H9 (cell line): ENCODE measurements around the gene TFB1M. TPM values are rescaled to one million over a fixed set of nuclear protein-coding genes. Genes with fewer than 3 reads are reported as not detected.

ENCODE experiments used
- DNase-seq: peaks from one replicate; pipeline ENCODE4 v3.0.0-alpha.2; 2017
- H2AFZ ChIP-seq: one replicate; pipeline ENCODE4 v1.6.1; 2013; ENCODE audit warnings: mild to moderate bottlenecking, low read length, control low read depth, moderate library complexity
- H2AK5ac ChIP-seq: 2 replicates; pipeline ENCODE4 v1.6.1; 2013; ENCODE audit warnings: low read length, control low read depth, mixed read lengths; ENCODE audit not compliant: insufficient read length
- H2BK120ac ChIP-seq: one replicate; pipeline ENCODE4 v1.6.1; 2013; ENCODE audit warnings: low read depth, mild to moderate bottlenecking, low read length, control low read depth, inconsistent platforms; ENCODE audit not compliant: poor library complexity, severe bottlenecking
- H2BK12ac ChIP-seq: 2 replicates; pipeline ENCODE4 v1.6.1; 2013; ENCODE audit warnings: low read length, control low read depth, mixed read lengths, low read depth; ENCODE audit not compliant: insufficient read length
- H2BK15ac ChIP-seq: 2 replicates; pipeline ENCODE4 v1.6.1; 2013; ENCODE audit warnings: low read depth, low read length, control low read depth
- H2BK20ac ChIP-seq: one replicate; pipeline ENCODE4 v1.6.1; 2013; ENCODE audit warnings: low read depth, mild to moderate bottlenecking, low read length, control low read depth, inconsistent platforms; ENCODE audit not compliant: poor library complexity, severe bottlenecking
- H2BK5ac ChIP-seq: 2 replicates; pipeline ENCODE4 v1.6.1; 2013; ENCODE audit warnings: low read length, control low read depth, mixed read lengths; ENCODE audit not compliant: insufficient read length
- H3K14ac ChIP-seq: 2 replicates; pipeline ENCODE4 v1.6.1; 2013; ENCODE audit warnings: low read length, control low read depth; ENCODE audit not compliant: insufficient read depth
- H3K18ac ChIP-seq: 2 replicates; pipeline ENCODE4 v1.6.1; 2013; ENCODE audit warnings: low read depth, mild to moderate bottlenecking, mixed read lengths, low read length, control low read depth; ENCODE audit not compliant: insufficient read length
- H3K23ac ChIP-seq: 2 replicates; pipeline ENCODE4 v1.6.1; 2013; ENCODE audit warnings: low read length, control low read depth, mixed read lengths, low read depth; ENCODE audit not compliant: insufficient read length
- H3K23me2 ChIP-seq: 2 replicates; pipeline ENCODE4 v1.6.1; 2013; ENCODE audit warnings: low read depth, mild to moderate bottlenecking, mixed read lengths, low read length, control low read depth; ENCODE audit not compliant: insufficient read length, poor library complexity, severe bottlenecking
- H3K27ac ChIP-seq: 2 replicates; pipeline ENCODE4 v1.5.1; 2013; ENCODE audit warnings: low read length, control low read depth, mixed read lengths, low read depth; ENCODE audit not compliant: insufficient read length
- H3K27me3 ChIP-seq: 2 replicates; pipeline ENCODE4 v1.6.1; 2013; ENCODE audit warnings: low read length, control low read depth, inconsistent platforms; ENCODE audit not compliant: insufficient read depth
- H3K4ac ChIP-seq: 2 replicates; pipeline ENCODE4 v1.6.1; 2013; ENCODE audit warnings: low read depth, mild to moderate bottlenecking, control low read depth, inconsistent platforms, low read length, moderate library complexity
- H3K4me1 ChIP-seq: 2 replicates; pipeline ENCODE4 v1.6.1; 2013; ENCODE audit warnings: low read length, control low read depth, inconsistent platforms; ENCODE audit not compliant: insufficient read depth
- H3K4me2 ChIP-seq: 2 replicates; pipeline ENCODE4 v1.6.1; 2013; ENCODE audit warnings: low read length, control low read depth, mixed read lengths; ENCODE audit not compliant: insufficient read length, insufficient read depth
- H3K56ac ChIP-seq: 2 replicates; pipeline ENCODE4 v1.6.1; 2013; ENCODE audit warnings: low read depth, mild to moderate bottlenecking, mixed read lengths, low read length, control low read depth; ENCODE audit not compliant: insufficient read length
- H3K79me1 ChIP-seq: 2 replicates; pipeline ENCODE4 v1.6.1; 2013; ENCODE audit warnings: low read depth, mild to moderate bottlenecking, moderate library complexity, low read length, control low read depth, inconsistent platforms; ENCODE audit not compliant: insufficient read depth, poor library complexity, severe bottlenecking
- H3K79me2 ChIP-seq: 2 replicates; pipeline ENCODE4 v1.6.1; 2013; ENCODE audit warnings: low read length, control low read depth, inconsistent platforms; ENCODE audit not compliant: insufficient read depth
- H3K9ac ChIP-seq: 2 replicates; pipeline ENCODE4 v1.6.1; 2013; ENCODE audit warnings: low read length, control low read depth, mixed read lengths; ENCODE audit not compliant: insufficient read length; ENCODE audit errors: extremely low read depth
- H3K9me3 ChIP-seq: one replicate; pipeline ENCODE4 v1.6.1; 2013; ENCODE audit warnings: low read depth, low read length, inconsistent platforms; ENCODE audit not compliant: control insufficient read depth
- H3T11ph ChIP-seq: one replicate; pipeline ENCODE4 v1.6.1; 2013; ENCODE audit warnings: mild to moderate bottlenecking, low read length, control low read depth, inconsistent platforms
- H4K20me1 ChIP-seq: one replicate; pipeline ENCODE4 v1.6.1; 2013; ENCODE audit not compliant: control insufficient read depth, insufficient read length, insufficient read depth
- H4K5ac ChIP-seq: 2 replicates; pipeline ENCODE4 v1.6.1; 2013; ENCODE audit warnings: low read depth, mild to moderate bottlenecking, mixed read lengths, low read length, control low read depth; ENCODE audit not compliant: insufficient read length
- H4K8ac ChIP-seq: replicated peaks from 2 replicates; pipeline ENCODE4 v1.6.1; 2013; ENCODE audit warnings: low read length, control low read depth, mixed read lengths, low read depth; ENCODE audit not compliant: insufficient read length
- H4K91ac ChIP-seq: 2 replicates; pipeline ENCODE4 v1.6.1; 2013; ENCODE audit warnings: low read depth, mild to moderate bottlenecking, moderate library complexity, mixed read lengths, low read length, control low read depth; ENCODE audit not compliant: insufficient read length
- H3K27ac Mint-ChIP-seq, 3 experiments: 2 replicates in 2 of 3; 3 replicates in 1 of 3; pipeline ENCODE4 v1.8.0; 2020 to 2021; ENCODE audit warnings: mixed read lengths in 3 of 3, mild to moderate bottlenecking in 1 of 3, moderate library complexity in 1 of 3
- H3K27me3 Mint-ChIP-seq: 2 replicates; pipeline ENCODE4 v1.8.0; 2021; ENCODE audit warnings: low read depth, mild to moderate bottlenecking, moderate library complexity, mixed read lengths
- H3K36me3 Mint-ChIP-seq, 3 experiments: 2 replicates in 2 of 3; 3 replicates in 1 of 3; pipeline ENCODE4 v1.8.0; 2020 to 2021; ENCODE audit warnings: low read depth in 3 of 3, mixed read lengths in 3 of 3; ENCODE audit not compliant: insufficient read depth in 1 of 3
- H3K4me1 Mint-ChIP-seq, 2 experiments: 2 replicates each; pipeline ENCODE4 v1.8.0; 2020; ENCODE audit warnings: mixed read lengths in 2 of 2
- H3K4me3 Mint-ChIP-seq, 2 experiments: 2 replicates in 1 of 2; 3 replicates in 1 of 2; pipeline ENCODE4 v1.8.0; 2020 to 2021; ENCODE audit warnings: mild to moderate bottlenecking in 2 of 2, mixed read lengths in 2 of 2, moderate library complexity in 1 of 2
- H3K9me3 Mint-ChIP-seq, 2 experiments: 2 replicates in 1 of 2; 3 replicates in 1 of 2; pipeline ENCODE4 v1.8.0; 2020; ENCODE audit warnings: mild to moderate bottlenecking in 2 of 2, mixed read lengths in 2 of 2, moderate library complexity in 1 of 2
- CTCF ChIP-seq: fragments of 200-600 bp; sonication (generic); conservative IDR thresholded peaks from 3 replicates; pipeline ENCODE4 v1.8.0; 2021; ENCODE audit warnings: antibody characterized with exemption, mild to moderate bottlenecking
- total RNA-seq: library from RNA; stranded (reverse); gene quantifications from 2 replicates; pipeline ENCODE4 v1.2.1, GENCODE V29; 2021

TFB1M gene
- total RNA-seq, 1 experiment from 2014 or later = 28.6 TPM

- TF ChIP-seq CTCF = no peak
Observed at GRCh38 chr6:155271145-155271544, 43.1 kb downstream of the TFB1M start.

More at GRCh38 chr6:155271145-155271544, 43.1 kb downstream of the TFB1M start:
- Mint-ChIP-seq H3K27ac (no peak overlapping the region), H3K4me3 (no peak overlapping the region), H3K9me3 (peaks cover 0 to 3% of the 10 kb centered on the region in 2 experiments; a peak in 2 of 5 replicates), H3K4me1 (peaks cover 23 to 31% of the 10 kb centered on the region in 2 experiments), H3K27me3 (no peaks in the 10 kb centered on the region), H3K36me3 (peaks cover 20 to 32% (median 30%) of the 10 kb centered on the region in 3 experiments)
- Histone ChIP-seq H2AK5ac (no peak overlapping the region), H3K14ac (no peak overlapping the region), H4K8ac (no peak overlapping the region), H2BK120ac (no peak overlapping the region), H4K91ac (no peak overlapping the region), H2BK12ac (no peak overlapping the region), H3K23me2 (no peaks in the 10 kb centered on the region), H2BK5ac (no peak overlapping the region), H3K27ac (no peak overlapping the region), H3K4me2 (no peak overlapping the region), H3K18ac (no peak overlapping the region), H2AFZ (no peak overlapping the region), H3K4ac (no peak overlapping the region), H3K27me3 (no peaks in the 10 kb centered on the region), H2BK20ac (no peak overlapping the region), H3K9me3 (no peaks in the 10 kb centered on the region), H4K5ac (no peak overlapping the region), H3K79me2 (0 out of 2 replicates have a peak, but pooled peaks cover 1% of the 10 kb centered on the region), H3K56ac (no peak overlapping the region), H4K20me1 (no peaks in the 10 kb centered on the region), H3K79me1 (no peaks in the 10 kb centered on the region), H2BK15ac (no peak overlapping the region), H3T11ph (no peak overlapping the region), H3K23ac (no peak overlapping the region), H3K4me1 (peaks cover 4% of the 10 kb centered on the region; the same call in 1 of the 2 replicates), H3K9ac (no peak overlapping the region)
- no peak for DNase-seq
